GM19452 (cell line): Measurements from ENCODE around the gene ACTMAP.
"Not testable (repeated sequence)": the region's sequence is repeated elsewhere in the genome, so short reads cannot be mapped to it uniquely, and the experiment has no call there.

Experiments
- ATAC-seq: cut with Tn5 transposase; IDR thresholded peaks from one replicate; pipeline ENCODE4 v1.9.1; 2021; ENCODE audit not compliant: unreplicated experiment

The ACTMAP gene

DNA sequence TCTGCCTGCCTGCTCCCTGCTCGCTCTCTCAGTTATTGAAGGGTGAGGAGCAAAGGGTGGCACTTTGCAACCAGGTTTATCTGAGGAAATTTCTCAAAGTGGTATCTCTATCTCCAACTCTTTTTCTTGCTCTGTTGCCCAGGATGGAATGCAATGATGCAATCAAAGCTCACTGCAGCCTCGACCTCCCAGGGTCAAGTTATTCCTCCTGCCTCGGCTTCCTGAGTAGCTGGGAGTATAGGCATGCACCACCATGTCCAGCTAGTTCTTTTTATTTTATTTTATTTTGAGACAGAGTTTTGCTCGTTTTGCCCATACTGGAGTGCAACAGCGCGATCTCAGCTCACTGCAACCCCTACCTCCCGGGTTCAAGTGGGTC is 4.9 kb downstream of the ACTMAP start:
- no peak for ATAC-seq

DNA sequence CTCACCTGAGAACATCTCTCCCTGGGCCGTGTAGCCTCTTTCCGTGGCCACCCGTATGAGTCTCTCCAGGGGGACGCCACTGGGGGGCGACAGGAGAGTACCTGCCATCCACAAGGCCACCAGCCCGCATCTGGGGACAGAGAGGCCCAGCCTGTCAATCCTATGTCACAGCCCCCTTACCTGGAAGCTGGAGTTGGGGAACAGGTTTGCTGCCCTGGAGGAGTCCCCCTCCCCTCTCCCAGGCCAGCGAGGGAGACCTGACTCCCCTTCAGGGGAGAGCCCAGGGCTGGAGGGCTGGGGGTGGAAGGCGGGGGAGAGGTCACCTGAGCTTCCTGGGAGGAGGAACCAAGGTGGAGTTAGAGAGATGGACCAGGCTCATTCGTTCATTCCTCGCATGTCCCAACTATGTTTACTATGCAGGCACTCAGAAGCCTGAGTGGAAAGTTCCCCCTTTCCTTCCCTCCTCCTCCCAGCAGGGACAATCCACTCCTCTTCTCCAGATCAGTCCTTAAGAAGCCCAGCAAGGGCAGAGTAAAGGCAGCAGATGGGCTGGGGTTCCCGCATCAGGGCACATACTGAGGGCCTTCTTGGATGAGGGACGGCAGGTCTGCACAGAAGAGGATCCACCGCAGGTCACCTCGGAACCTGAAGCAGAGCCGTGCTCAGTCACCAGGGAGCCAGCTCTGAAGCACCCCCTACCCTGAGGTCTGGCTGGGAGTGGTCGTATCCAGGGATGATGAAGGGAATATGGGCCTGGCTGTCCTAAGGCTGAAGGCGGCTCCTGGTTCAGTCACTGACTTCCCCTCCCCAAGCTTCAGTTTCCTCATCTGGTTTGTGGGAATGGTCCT is 5.5 kb downstream of the ACTMAP start:
- no peak for ATAC-seq

GRCh38 chr19:40743926-40744325 is 6.4 kb downstream of the ACTMAP start:
- no peak for ATAC-seq

- ATAC-seq = no peak
Observed at GRCh38 chr19:40742886-40743285, 7.4 kb downstream of the ACTMAP start.

- ATAC-seq = no peak
Observed at GRCh38 chr19:40742477-40742876, 7.8 kb downstream of the ACTMAP start.

DNA sequence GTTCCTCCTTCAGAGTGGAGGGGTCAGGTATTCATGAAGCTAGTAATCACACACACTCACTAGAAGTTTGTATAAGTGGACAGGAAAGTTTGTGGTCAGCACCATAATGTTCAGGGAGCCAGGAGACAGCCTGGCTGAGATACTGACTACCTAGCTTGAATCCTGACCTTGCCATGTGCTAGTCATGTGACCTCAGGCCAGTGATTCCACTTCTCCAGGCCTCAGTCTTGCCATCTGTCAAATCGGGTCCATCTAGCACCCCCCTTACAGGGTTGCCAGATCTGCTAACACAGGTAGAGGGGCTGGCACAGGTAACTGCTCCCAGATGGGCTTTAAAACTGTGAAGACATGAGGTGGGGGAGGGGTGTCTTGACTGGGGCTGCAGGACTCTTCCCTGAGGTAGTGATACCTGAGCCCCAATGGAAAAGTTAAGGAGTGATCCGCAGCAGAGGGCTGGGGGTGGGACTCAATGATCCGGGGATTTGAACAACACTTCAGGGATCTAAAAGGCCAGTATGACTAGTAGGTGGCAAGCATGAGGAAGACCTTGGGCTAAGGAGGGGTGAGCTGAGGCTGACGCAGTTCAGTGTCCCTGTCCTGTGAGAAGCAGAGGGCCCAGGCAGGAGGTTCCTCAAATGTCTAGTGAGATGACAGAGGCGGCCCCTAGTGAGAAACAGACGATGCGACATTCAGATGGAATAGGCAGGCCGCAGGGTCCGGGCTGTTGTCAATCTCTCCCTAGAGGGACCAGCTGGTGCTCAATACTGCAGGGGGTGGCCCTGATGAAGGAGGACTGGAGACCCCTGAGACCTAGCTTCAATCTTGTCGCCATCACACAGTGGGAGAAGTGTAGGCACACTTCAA is 8.5 kb downstream of the ACTMAP start:
- no peak for ATAC-seq

DNA sequence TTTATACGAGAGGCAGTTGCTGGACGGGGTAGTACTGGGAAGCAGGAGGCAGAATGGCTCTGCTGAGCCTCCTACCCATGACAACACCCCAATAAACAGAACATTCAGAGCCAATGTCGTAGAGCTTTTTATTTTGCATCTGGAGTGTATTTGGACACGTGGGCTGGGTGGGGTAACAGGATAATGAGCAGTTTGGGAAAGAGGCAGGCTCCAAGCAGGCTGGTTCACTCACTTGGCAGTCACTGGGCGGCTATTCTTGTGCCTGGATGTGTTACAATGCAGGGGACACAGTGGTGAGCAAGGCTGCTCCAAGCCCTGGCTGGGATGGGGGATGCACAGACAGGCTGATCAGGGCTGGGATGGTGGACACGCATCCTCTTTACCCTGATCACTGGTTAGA is 9.5 kb downstream of the ACTMAP start:
- ATAC-seq = no peak

GRCh38 chr19:40739871-40740703 is 10.2 kb downstream of the ACTMAP start:
- ATAC-seq = no peak

DNA sequence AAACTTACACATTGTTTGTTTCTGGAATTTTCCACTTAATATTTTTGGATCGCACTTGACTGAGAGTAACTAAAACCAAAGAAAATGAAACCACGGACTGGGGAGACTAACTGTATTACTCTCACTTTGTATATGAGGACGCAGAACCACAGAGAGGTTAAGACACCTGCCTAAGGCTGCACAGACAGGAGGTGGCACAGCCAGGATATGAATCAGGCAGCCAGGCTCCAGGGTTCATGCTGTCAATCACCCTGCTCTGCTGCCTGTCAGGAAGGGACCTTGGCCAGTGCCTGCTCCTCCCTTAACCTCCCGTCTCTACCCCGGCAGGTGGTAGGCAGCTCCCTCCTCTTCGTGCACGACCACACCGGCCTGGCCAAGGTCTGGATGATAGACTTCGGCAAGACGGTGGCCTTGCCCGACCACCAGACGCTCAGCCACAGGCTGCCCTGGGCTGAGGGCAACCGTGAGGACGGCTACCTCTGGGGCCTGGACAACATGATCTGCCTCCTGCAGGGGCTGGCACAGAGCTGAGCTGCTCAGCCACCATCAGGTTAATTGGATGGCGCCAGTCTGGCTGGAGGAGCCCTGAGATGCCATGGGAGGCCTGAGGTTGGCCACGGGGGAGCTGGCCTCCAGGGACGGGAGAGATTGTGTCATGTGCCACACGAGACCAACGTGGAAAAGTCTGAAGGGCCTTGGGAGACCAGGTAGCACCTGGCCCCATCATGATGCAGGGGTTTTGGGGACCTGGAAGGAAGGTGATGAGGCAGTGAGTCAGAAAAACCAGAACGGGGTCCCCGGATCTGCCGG is 11.0 kb downstream of the ACTMAP start:
- ATAC-seq = no peak

DNA sequence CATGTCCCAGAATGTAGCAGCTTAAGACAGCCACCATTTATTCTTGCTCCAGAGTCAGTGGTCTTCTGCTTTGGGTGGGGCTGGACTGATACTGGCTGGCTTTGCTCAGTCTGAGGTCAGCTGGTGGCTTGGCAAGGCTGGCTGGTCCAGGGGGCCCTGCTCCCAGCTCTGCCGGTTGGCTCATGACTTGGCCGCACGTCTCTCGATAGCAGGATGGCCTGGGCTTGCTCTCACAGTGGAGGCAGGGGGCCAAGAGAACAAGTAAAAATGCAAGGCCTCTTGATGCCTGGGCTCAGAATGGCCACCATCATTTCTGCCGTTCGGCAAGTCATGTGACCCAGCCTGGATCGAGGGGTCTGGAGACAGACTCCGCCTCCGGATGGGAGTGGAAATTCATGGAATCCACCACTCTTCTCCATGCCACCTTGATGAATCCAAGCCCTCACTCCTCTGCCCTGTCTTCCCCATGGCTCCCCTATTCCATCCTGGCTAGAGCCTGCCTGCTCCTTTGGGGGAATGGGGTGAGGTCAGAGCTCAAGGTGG is 13.1 kb downstream of the ACTMAP start:
- no peak for ATAC-seq

DNA sequence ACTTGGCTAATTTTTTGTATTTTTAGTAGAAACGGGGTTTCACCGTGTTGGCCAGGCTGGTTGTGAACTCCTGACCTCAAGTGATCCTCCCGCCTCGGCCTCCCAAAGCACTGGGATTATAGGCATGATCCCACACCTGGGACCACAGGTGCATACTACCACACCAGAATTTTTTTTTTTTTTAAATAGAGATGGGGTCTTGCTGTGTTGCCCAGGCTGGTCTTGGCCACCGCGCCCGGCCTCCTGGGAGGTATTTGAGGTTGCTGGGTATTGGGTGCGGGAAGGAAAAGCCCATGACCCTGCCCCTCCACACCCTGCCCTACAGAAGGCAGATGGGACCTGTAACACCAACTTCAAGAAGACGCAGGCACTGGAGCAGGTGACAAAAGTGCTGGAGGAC is 13.6 kb downstream of the ACTMAP start:
- no peak for ATAC-seq

- ATAC-seq = no peak
Observed at GRCh38 chr19:40735013-40735771, 15.1 kb downstream of the ACTMAP start.

DNA sequence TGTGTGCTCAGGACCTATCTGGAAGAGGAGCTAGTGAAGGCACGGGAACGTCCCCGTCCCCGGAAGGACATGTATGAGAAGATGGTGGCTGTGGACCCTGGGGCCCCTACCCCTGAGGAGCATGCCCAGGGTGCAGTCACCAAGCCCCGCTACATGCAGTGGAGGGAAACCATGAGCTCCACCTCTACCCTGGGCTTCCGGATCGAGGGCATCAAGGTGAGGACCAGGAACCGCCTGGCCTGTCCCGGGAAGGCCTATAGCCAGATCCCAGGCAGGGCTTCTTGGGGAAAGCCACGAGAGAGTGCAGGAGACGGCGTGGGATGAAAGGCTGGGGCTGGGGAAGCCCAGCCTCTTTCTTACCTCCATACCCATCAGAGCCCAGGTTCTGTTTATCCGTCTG is 17.1 kb downstream of the ACTMAP start:
- ATAC-seq = no peak

GRCh38 chr19:40732304-40732703 is 18.0 kb downstream of the ACTMAP start:
- ATAC-seq = not testable (repeated sequence)

- ATAC-seq = not testable (repeated sequence)
Observed at GRCh38 chr19:40730065-40730464, 20.2 kb downstream of the ACTMAP start.

GRCh38 chr19:40726279-40726678 is 24.0 kb downstream of the ACTMAP start:
- no peak for ATAC-seq

- ATAC-seq = no peak
Observed at GRCh38 chr19:40724855-40725254, 25.4 kb downstream of the ACTMAP start.

- ATAC-seq = no peak
Observed at GRCh38 chr19:40724315-40724714, 26.0 kb downstream of the ACTMAP start.

DNA sequence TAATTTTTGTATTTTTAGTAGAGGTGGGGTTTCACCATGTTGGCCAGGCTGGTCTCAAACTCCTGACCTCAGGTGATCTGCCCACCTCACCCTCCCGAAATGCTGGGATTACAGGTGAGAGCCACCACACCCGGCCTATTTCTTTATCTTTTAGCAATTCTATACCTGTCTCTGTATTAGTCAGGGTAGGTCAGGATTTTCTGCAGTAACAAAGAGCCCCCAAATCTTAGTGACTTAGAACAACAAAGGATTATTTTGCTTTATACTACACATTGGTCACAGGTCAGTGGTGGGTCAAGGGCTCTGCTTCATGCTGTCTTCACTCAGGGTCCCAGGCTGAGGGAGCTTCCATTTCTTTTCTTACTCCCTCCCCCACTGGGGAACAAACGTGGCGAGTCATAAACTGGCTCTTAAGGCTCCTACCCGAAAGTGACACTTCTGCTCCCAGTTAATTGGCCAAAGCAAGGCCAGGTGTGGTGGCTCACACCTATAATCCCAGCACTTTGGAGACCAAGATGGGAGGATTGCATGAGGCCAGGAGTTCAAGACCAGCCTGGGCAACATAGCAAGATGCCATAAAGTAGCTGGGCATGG is 26.5 kb downstream of the ACTMAP start:
- no peak for ATAC-seq
